A549 (cell line): ENCODE data around the gene CAMKMT. TPM values are rescaled to one million over a fixed set of nuclear protein-coding genes. Genes with fewer than 3 reads are reported as not detected.

ENCODE experiments used
- ATAC-seq, 2 experiments: fragments of 200-7000 bp in 1 of 2; fragments of >200 bp in 1 of 2; cut with Nextera tagmentation in 1 of 2; cut with Tn5 transposase in 1 of 2; 3 replicates each; pipeline versions ENCODE4 v1.8.0 to v1.9.1; 2018 to 2020; ENCODE audit warnings: mild to moderate bottlenecking in 1 of 2, moderate library complexity in 1 of 2
- CTCF ChIA-PET: fragments of 300-600 bp; sonication (Branson Sonifier 250); formaldehyde crosslinking; extraction: SDS; loops from one replicate; lab custom pipeline; 2021; ENCODE audit warnings: antibody characterized with exemption, inconsistent platforms; lab: Yijun Ruan, JAX
- POLR2A ChIA-PET: fragments of 350-600 bp; formaldehyde crosslinking; extraction: SDS; loops from one replicate; lab custom pipeline; 2021; ENCODE audit warnings: antibody characterized with exemption, inconsistent platforms; lab: Yijun Ruan, JAX
- DNase-seq, 2 experiments: peaks; one replicate each; pipeline versions ENCODE4 v3.0.0 to v3.0.0-alpha.2; 2011 to 2016; ENCODE audit warnings: low read depth in 1 of 2, low spot score in 1 of 2
- FAIRE-seq: peaks from 2 replicates; lab custom pipeline; 2011; peaks lifted over from hg19 to GRCh38; lab: Jason Lieb, UNC
- H3K27ac ChIP-seq, 2 experiments: fragments of >200 bp; sonication (Bioruptor Twin); formaldehyde crosslinking; 3 replicates each; pipeline ENCODE4 v1.5.1; 2016 to 2017
- H3K4me1 ChIP-seq: fragments of >200 bp; sonication (Bioruptor Twin); formaldehyde crosslinking; 3 replicates; pipeline ENCODE4 v1.6.1; 2016
- H3K4me2 ChIP-seq: fragments of >200 bp; sonication (Bioruptor Twin); formaldehyde crosslinking; 3 replicates; pipeline ENCODE4 v1.6.1; 2016
- H3K4me3 ChIP-seq: fragments of >200 bp; sonication (Bioruptor Twin); formaldehyde crosslinking; 3 replicates; pipeline ENCODE4 v1.5.1; 2016
- H3K9me3 ChIP-seq: fragments of >200 bp; sonication (Bioruptor Twin); formaldehyde crosslinking; 3 replicates; pipeline ENCODE4 v1.6.1; 2016
- BHLHE40 ChIP-seq: IDR thresholded peaks from 2 replicates; pipeline ENCODE4 v1.6.1; 2012; ENCODE audit warnings: low read depth, low read length, inconsistent platforms
- CBX2 ChIP-seq: fragments of 200-600 bp; sonication (generic); IDR thresholded peaks from 2 replicates; pipeline ENCODE4 v1.6.1; 2016; ENCODE audit warnings: low read depth, mild to moderate bottlenecking, borderline replicate concordance
- CBX8 ChIP-seq: fragments of 200-600 bp; sonication (generic); IDR thresholded peaks from 2 replicates; pipeline ENCODE4 v1.6.1; 2016
- CHD2 ChIP-seq: fragments of 150-350 bp; IDR thresholded peaks from 2 replicates; pipeline ENCODE4 v1.6.1; 2014; ENCODE audit warnings: low read length; ENCODE audit not compliant: partially characterized antibody
- CHD4 ChIP-seq: fragments of 200-600 bp; sonication (generic); IDR thresholded peaks from 2 replicates; pipeline ENCODE4 v1.6.1; 2016; ENCODE audit warnings: antibody characterized with exemption, mild to moderate bottlenecking, borderline replicate concordance
- EP300 ChIP-seq, 2 experiments: fragments of >200 bp; sonication (Bioruptor Twin); formaldehyde crosslinking; IDR thresholded peaks; 2 replicates in 1 of 2; 3 replicates in 1 of 2; pipeline ENCODE4 v1.6.1; 2016 to 2017
- FOSB ChIP-seq: fragments of 250-450 bp; sonication (Bioruptor Pico); IDR thresholded peaks from 2 replicates; pipeline ENCODE4 v1.5.0; 2020; ENCODE audit warnings: mild to moderate bottlenecking, moderate library complexity
- HDAC2 ChIP-seq: fragments of 200-600 bp; sonication (generic); IDR thresholded peaks from 2 replicates; pipeline ENCODE4 v1.6.1; 2016
- HEYL ChIP-seq: fragments of 250-450 bp; sonication (Bioruptor Pico); IDR thresholded peaks from 2 replicates; pipeline ENCODE4 v1.8.0; 2021; ENCODE audit warnings: mild to moderate bottlenecking, moderate library complexity
- JUN ChIP-seq, 2 experiments: fragments of >200 bp; sonication (Bioruptor Twin); formaldehyde crosslinking; IDR thresholded peaks; 2 replicates in 1 of 2; 3 replicates in 1 of 2; pipeline ENCODE4 v1.6.1; 2016 to 2017
- JUNB ChIP-seq: fragments of >200 bp; sonication (Bioruptor Twin); formaldehyde crosslinking; IDR thresholded peaks from 2 replicates; pipeline ENCODE4 v1.6.1; 2016
- KDM1A ChIP-seq: fragments of 200-600 bp; sonication (generic); IDR thresholded peaks from 2 replicates; pipeline ENCODE4 v1.6.1; 2016; ENCODE audit warnings: low read depth, mild to moderate bottlenecking
- MAFK ChIP-seq: fragments of 450-650 bp; IDR thresholded peaks from 2 replicates; pipeline ENCODE4 v1.6.1; 2014; ENCODE audit not compliant: partially characterized antibody
- MAX ChIP-seq: IDR thresholded peaks from 2 replicates; pipeline ENCODE4 v1.6.1; 2012
- MYC ChIP-seq: IDR thresholded peaks from 2 replicates; pipeline ENCODE4 v1.6.1; 2012; ENCODE audit warnings: mild to moderate bottlenecking, inconsistent platforms, low read length, improper control_type of control experiment, borderline replicate concordance
- NPAS2 ChIP-seq: fragments of 250-450 bp; sonication (Bioruptor Pico); IDR thresholded peaks from 2 replicates; pipeline ENCODE4 v1.8.0; 2022; ENCODE audit warnings: mild to moderate bottlenecking, moderate library complexity, borderline replicate concordance
- NR3C1 ChIP-seq: fragments of >200 bp; sonication (Bioruptor Twin); formaldehyde crosslinking; IDR thresholded peaks from 3 replicates; pipeline ENCODE4 v1.6.1; 2017
- POLR2AphosphoS2 ChIP-seq: conservative IDR thresholded peaks from 2 replicates; pipeline ENCODE4 v1.6.1; 2012; ENCODE audit warnings: low read length, improper control_type of control experiment, inconsistent platforms
- RFX5 ChIP-seq: fragments of 450-650 bp; IDR thresholded peaks from 2 replicates; pipeline ENCODE4 v1.7.1; 2014; ENCODE audit warnings: antibody characterized with exemption, mild to moderate bottlenecking, moderate library complexity
- RNF2 ChIP-seq: fragments of 200-600 bp; sonication (generic); IDR thresholded peaks from 2 replicates; pipeline ENCODE4 v1.6.1; 2016; ENCODE audit warnings: low read depth, mild to moderate bottlenecking, antibody characterized with exemption, moderate library complexity, borderline replicate concordance
- USF2 ChIP-seq: fragments of 450-650 bp; IDR thresholded peaks from 2 replicates; pipeline ENCODE4 v1.6.1; 2014; ENCODE audit warnings: antibody characterized with exemption
- ZC3H11A ChIP-seq: fragments of 450-650 bp; IDR thresholded peaks from 2 replicates; pipeline ENCODE4 v1.6.1; 2014; ENCODE audit warnings: antibody characterized with exemption, mild to moderate bottlenecking
- ZNF302 ChIP-seq: fragments of 250-450 bp; sonication (Bioruptor Pico); IDR thresholded peaks from 2 replicates; pipeline ENCODE4 v1.9.0; 2021; ENCODE audit warnings: inconsistent platforms, mild to moderate bottlenecking, moderate library complexity
- WGBS: methylation state at CpG from one replicate; pipeline ENCODE4 v1.1.6; 2017; ENCODE audit errors: missing lambda C conversion rate; 5-methylcytosine and 5-hydroxymethylcytosine counted together
- polyA plus RNA-seq, 4 experiments: library from polyadenylated mRNA; depleted of rRNA in 3 of 4; stranded (reverse); fragments of >200 nt; fragmentation: RNase III in 1 of 4; extraction: RNeasy Plus Mini Kit Qiagen cat#74134 plus additional on column Dnase treatment in 1 of 4; gene quantifications; 2 replicates in 3 of 4; 3 replicates in 1 of 4; pipeline ENCODE4 v1.2.3, GENCODE V29; 2011 to 2017
- TF ChIP-seq, protein P1 (sequence below): fragments of 150-350 bp; IDR thresholded peaks from 2 replicates; pipeline ENCODE4 v1.6.1; 2014; ENCODE audit warnings: low read depth, mild to moderate bottlenecking, low read length

Gene CAMKMT
- polyA plus RNA-seq, 2 of the 4 experiments (the other 2 are of a cell fraction) = 6.5 to 15.7 TPM

DNA sequence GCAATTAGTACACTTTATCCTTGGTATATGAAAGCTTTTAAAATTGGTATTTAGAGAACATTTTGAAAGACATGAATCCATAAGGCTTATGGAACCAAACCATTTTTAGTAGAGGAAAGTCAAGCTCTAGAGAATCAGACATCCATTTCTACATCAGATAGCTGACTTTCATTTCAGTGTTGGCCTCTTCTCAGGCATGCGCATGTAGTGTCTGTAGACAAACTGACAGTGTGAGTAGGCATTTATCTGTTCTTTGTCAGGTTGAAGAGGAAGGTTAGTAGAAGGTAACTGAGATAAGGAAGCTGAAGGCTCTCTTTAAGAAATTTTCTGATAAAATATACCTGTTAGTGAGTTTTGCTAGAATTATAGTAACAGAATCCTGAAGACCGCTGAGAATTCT is 357.8 kb downstream of the CAMKMT start (continued):
- no peak for TF ChIP-seq CHD2

GRCh38 chr2:44722026-44722625 is 360.4 kb downstream of the CAMKMT start:
- Histone ChIP-seq H3K9me3 (no peaks in the 10 kb centered on the region), H3K4me1 (no peaks in the 10 kb centered on the region), H3K27ac (no peak overlapping the region), H3K4me2 (no peak overlapping the region), H3K4me3 (no peak overlapping the region)
- ChIA-PET POLR2A (no interaction called here), CTCF (interaction anchor here (0.6 to 1.9 kb wide), 4 partner anchors 234 to 678 kb away, joined by 3 to 7 read pairs (median 4); no protein-coding TSS in a partner anchor)
- no peak for FAIRE-seq
- 50% methylated on average over 1 of the region's 1 CpG for WGBS
- no peak for ATAC-seq
- DNase-seq = no peak
- TF ChIP-seq MYC (no peak), CBX2 (no peak), BHLHE40 (no peak), KDM1A (no peak), NPAS2 (CRISPR knock-in tag) (no peak)

DNA sequence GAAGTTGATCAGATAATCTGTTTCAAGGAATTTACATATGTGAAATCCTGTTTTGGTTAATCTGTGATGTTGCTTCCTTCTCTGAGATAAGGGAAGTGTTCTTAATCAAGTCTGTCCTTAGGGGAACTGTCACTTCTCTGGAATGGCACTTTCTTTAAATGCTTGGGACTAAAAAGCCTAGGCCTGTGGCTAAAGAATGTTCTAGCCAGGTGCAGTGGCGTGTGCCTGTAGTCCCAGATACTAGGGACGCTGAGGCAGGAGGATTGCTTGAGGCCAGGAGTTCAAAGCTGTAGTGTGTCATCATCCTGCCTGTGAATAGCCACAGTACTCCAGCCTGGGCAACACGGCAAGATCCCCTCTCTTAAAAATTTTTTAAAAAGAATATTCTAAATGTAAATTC is 362.2 kb downstream of the CAMKMT start:
- no peak for DNase-seq
- no peak overlapping the region for H3K27ac ChIP-seq
- CTCF ChIA-PET = interaction anchor here (1.0 to 2.0 kb wide), 2 partner anchors 9 to 244 kb away, joined by 4 to 8 read pairs; no protein-coding TSS in a partner anchor

GRCh38 chr2:44730593-44730992 is 368.8 kb downstream of the CAMKMT start:
- Histone ChIP-seq H3K4me1 (peaks cover 15% of the 10 kb centered on the region), H3K4me2 (0 out of 3 replicates have a peak overlapping the region, but pooled peaks have one; percentile 6), H3K4me3 (no peak overlapping the region), H3K27ac (no peak overlapping the region), H3K9me3 (peaks cover 5% of the 10 kb centered on the region; the same call in 1 of the 3 replicates)
- CTCF ChIA-PET = interaction anchor here (1.3 kb wide), 1 partner anchor 18 kb away, joined by 3 read pairs; no protein-coding TSS in a partner anchor
- ATAC-seq (peak in 1 of 2 experiments; percentile 25; a peak in 1 of 6 replicates), DNase-seq (peak in 1 of 2 experiments; percentile 25), FAIRE-seq (no peak)
- POLR2A ChIA-PET = no interaction called here
- TF ChIP-seq HDAC2 = no peak
- TF ChIP-seq FOSB (CRISPR knock-in tag) = no peak
- TF ChIP-seq RFX5 = no peak
- no peak for TF ChIP-seq CBX8
- no peak for TF ChIP-seq BHLHE40
- no peak for TF ChIP-seq USF2
- no peak for TF ChIP-seq ZC3H11A
- TF ChIP-seq EP300 (IDR thresholded peaks at IDR 0.05) = no peak
- TF ChIP-seq JUNB = no peak
- TF ChIP-seq JUN (IDR thresholded peaks at IDR 0.05) = no peak
- no peak for TF ChIP-seq POLR2AphosphoS2
- TF ChIP-seq CHD4 = no peak
- TF ChIP-seq RNF2 = no peak

More for the DNA sequence above, 362.2 kb downstream of the CAMKMT start:
- Histone ChIP-seq H3K9me3 (no peaks in the 10 kb centered on the region), H3K4me3 (no peak overlapping the region), H3K4me1 (no peaks in the 10 kb centered on the region), H3K4me2 (no peak overlapping the region)
- no peak for TF ChIP-seq ZNF302 (CRISPR knock-in tag)
- TF ChIP-seq, protein P1, sequence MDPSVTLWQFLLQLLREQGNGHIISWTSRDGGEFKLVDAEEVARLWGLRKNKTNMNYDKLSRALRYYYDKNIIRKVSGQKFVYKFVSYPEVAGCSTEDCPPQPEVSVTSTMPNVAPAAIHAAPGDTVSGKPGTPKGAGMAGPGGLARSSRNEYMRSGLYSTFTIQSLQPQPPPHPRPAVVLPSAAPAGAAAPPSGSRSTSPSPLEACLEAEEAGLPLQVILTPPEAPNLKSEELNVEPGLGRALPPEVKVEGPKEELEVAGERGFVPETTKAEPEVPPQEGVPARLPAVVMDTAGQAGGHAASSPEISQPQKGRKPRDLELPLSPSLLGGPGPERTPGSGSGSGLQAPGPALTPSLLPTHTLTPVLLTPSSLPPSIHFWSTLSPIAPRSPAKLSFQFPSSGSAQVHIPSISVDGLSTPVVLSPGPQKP = no peak
- no peak for TF ChIP-seq HEYL (CRISPR knock-in tag)
- TF ChIP-seq BHLHE40 = no peak
- TF ChIP-seq MAFK = no peak
- no peak for TF ChIP-seq NR3C1
- no peak for TF ChIP-seq MAX
- TF ChIP-seq RFX5 = no peak
- WGBS = 79% methylated on average over 3 of the region's 3 CpGs
- FAIRE-seq = no peak
- ATAC-seq = no peak
- POLR2A ChIA-PET = no interaction called here
